ENCODE results near the gene P2RX6. TPM values are rescaled to one million over a fixed set of nuclear protein-coding genes. Genes with fewer than 3 reads are reported as not detected.
"Not testable (repeated sequence)": the region's sequence is repeated elsewhere in the genome, so short reads cannot be mapped to it uniquely, and the experiment has no call there.

Gene P2RX6
- total RNA-seq (19.8 TPM), polyA plus RNA-seq (ENCODE audit: insufficient read depth in 1 of 8, insufficient read length in 8 of 8, low replicate concordance in 1 of 8) (10 to 100 TPM; 15.3 to 29.6 (median 22.8) TPM)
- long read RNA-seq, donor 1 = 0 reads
- long read RNA-seq, donor 2 = 0 reads
- long read RNA-seq, donor 3, partial matches to known transcripts = 0 of 2 reads
- long read RNA-seq, donor 3, other reads (novel, unspliced or antisense) = 0 of 2 reads
- long read RNA-seq, donor 4, partial matches to known transcripts = 0 of 2 reads
- long read RNA-seq, donor 4, other reads (novel, unspliced or antisense) = 0 of 2 reads
- long read RNA-seq, donor 5, partial matches to known transcripts = 0 of 3 reads
- long read RNA-seq, donor 5, other reads (novel, unspliced or antisense) = 0 of 3 reads
- long read RNA-seq, donor 6, partial matches to known transcripts = 0 of 6 reads
- long read RNA-seq, donor 6, other reads (novel, unspliced or antisense) = 0 of 6 reads
- long read RNA-seq, donor 7 = 0 reads
- long read RNA-seq, donor 8, partial matches to known transcripts = 6 of 9 reads
- long read RNA-seq, donor 8, other reads (novel, unspliced or antisense) = 0 of 9 reads
- long read RNA-seq, donor 9, partial matches to known transcripts = 0 of 3 reads
- long read RNA-seq, donor 9, other reads (novel, unspliced or antisense) = 0 of 3 reads
- long read RNA-seq, donor 10, partial matches to known transcripts = 0 of 3 reads
- long read RNA-seq, donor 10, other reads (novel, unspliced or antisense) = 0 of 3 reads
- long read RNA-seq, donor 11 = 0 reads

GRCh38 chr22:21014726-21015465 is at the start of gene P2RX6:
TSS of gene P2RX6 (plus strand) at chr22:21015165. CDS start at chr22:21015175, 10 bp downstream.
- H3K27me3 ChIP-seq (ENCODE audit: control insufficient read depth, insufficient read depth, low read length) = no peaks in the 10 kb centered on the region
- peaks cover 38% of the 10 kb centered on the region for H3K4me1 ChIP-seq (ENCODE audit: control insufficient read depth, insufficient read depth, low read length)
- peak; percentile 90 for DNase-seq
- H3K36me3 ChIP-seq (ENCODE audit: control insufficient read depth, insufficient read depth, low read length) = peaks cover 7% of the 10 kb centered on the region
- peak within 1 kb of the TSS; percentile 42 for H3K4me3 ChIP-seq (ENCODE audit: low read length)
- H3K27ac ChIP-seq (ENCODE audit: low read length) = peak within 1 kb of the TSS; percentile 66
- no peaks in the 10 kb centered on the region for H3K9me3 ChIP-seq (replicated peaks; ENCODE audit: control insufficient read depth, low read depth, low read length)
- 15% methylated on average over 8 of the region's 12 CpGs for WGBS (ENCODE audit: insufficient coverage)

- H3K9me3 ChIP-seq (replicated peaks; ENCODE audit: control insufficient read depth, low read depth, low read length) = no peaks in the 10 kb centered on the region
- DNase-seq = no peak
- H3K27ac ChIP-seq (ENCODE audit: low read length) = no peak overlapping the region
- WGBS (ENCODE audit: insufficient coverage) = 61% methylated on average over 11 of the region's 13 CpGs
- no peak overlapping the region for H3K4me3 ChIP-seq (ENCODE audit: low read length)
- no peaks in the 10 kb centered on the region for H3K36me3 ChIP-seq (ENCODE audit: control insufficient read depth, insufficient read depth, low read length)
- peaks cover 30% of the 10 kb centered on the region for H3K27me3 ChIP-seq (ENCODE audit: control insufficient read depth, insufficient read depth, low read length)
- H3K4me1 ChIP-seq (ENCODE audit: control insufficient read depth, insufficient read depth, low read length) = peaks cover 9% of the 10 kb centered on the region
These were observed 48.8 kb upstream of the P2RX6 start for GRCh38 chr22:20965888-20966855.

- no peak within 1 kb of the TSS for H3K27ac ChIP-seq (ENCODE audit: low read length)
- no peaks in the 10 kb centered on the region for H3K9me3 ChIP-seq (replicated peaks; ENCODE audit: control insufficient read depth, low read depth, low read length)
- WGBS (ENCODE audit: insufficient coverage) = 35% methylated on average over 16 of the region's 22 CpGs
- H3K27me3 ChIP-seq (ENCODE audit: control insufficient read depth, insufficient read depth, low read length) = peaks cover 30% of the 10 kb centered on the region
- no peak for DNase-seq
- H3K4me3 ChIP-seq (ENCODE audit: low read length) = no peak within 1 kb of the TSS
- no peaks in the 10 kb centered on the region for H3K36me3 ChIP-seq (ENCODE audit: control insufficient read depth, insufficient read depth, low read length)
- peaks cover 9% of the 10 kb centered on the region for H3K4me1 ChIP-seq (ENCODE audit: control insufficient read depth, insufficient read depth, low read length)
These were observed 47.9 kb upstream of the P2RX6 start, which contains the start of gene AIFM3 for GRCh38 chr22:20966883-20967696. TSS of gene AIFM3 (plus strand) at chr22:20967255. CDS start at chr22:20967945, 690 bp downstream.

- no peaks in the 10 kb centered on the region for H3K9me3 ChIP-seq (replicated peaks; ENCODE audit: control insufficient read depth, low read depth, low read length)
- peaks cover 9% of the 10 kb centered on the region for H3K4me1 ChIP-seq (ENCODE audit: control insufficient read depth, insufficient read depth, low read length)
- no peak for DNase-seq
- no peak overlapping the region for H3K27ac ChIP-seq (ENCODE audit: low read length)
- H3K36me3 ChIP-seq (ENCODE audit: control insufficient read depth, insufficient read depth, low read length) = no peaks in the 10 kb centered on the region
- H3K27me3 ChIP-seq (ENCODE audit: control insufficient read depth, insufficient read depth, low read length) = peaks cover 30% of the 10 kb centered on the region
- 29% methylated on average over 9 of the region's 19 CpGs for WGBS (ENCODE audit: insufficient coverage)
- no peak overlapping the region for H3K4me3 ChIP-seq (ENCODE audit: low read length)
These were observed 47.2 kb upstream of the P2RX6 start for GRCh38 chr22:20967697-20968211.

GRCh38 chr22:20968281-20968977 is 46.5 kb upstream of the P2RX6 start:
- 77% methylated on average over 2 of the region's 7 CpGs for WGBS (ENCODE audit: insufficient coverage)
- Histone ChIP-seq H3K27ac (ENCODE audit: low read length) (no peak overlapping the region), H3K27me3 (ENCODE audit: control insufficient read depth, insufficient read depth, low read length) (peaks cover 29% of the 10 kb centered on the region), H3K4me1 (ENCODE audit: control insufficient read depth, insufficient read depth, low read length) (peaks cover 9% of the 10 kb centered on the region), H3K9me3 (replicated peaks; ENCODE audit: control insufficient read depth, low read depth, low read length) (no peaks in the 10 kb centered on the region), H3K36me3 (ENCODE audit: control insufficient read depth, insufficient read depth, low read length) (no peaks in the 10 kb centered on the region), H3K4me3 (ENCODE audit: low read length) (no peak overlapping the region)
- DNase-seq = no peak

GRCh38 chr22:20970939-20971657 is 43.9 kb upstream of the P2RX6 start:
- no peak overlapping the region for H3K27ac ChIP-seq (ENCODE audit: low read length)
- peaks cover 6% of the 10 kb centered on the region for H3K27me3 ChIP-seq (ENCODE audit: control insufficient read depth, insufficient read depth, low read length)
- WGBS (ENCODE audit: insufficient coverage) = 17% methylated on average over 3 of the region's 4 CpGs
- H3K36me3 ChIP-seq (ENCODE audit: control insufficient read depth, insufficient read depth, low read length) = no peaks in the 10 kb centered on the region
- no peak for DNase-seq
- no peak overlapping the region for H3K4me3 ChIP-seq (ENCODE audit: low read length)
- no peaks in the 10 kb centered on the region for H3K9me3 ChIP-seq (replicated peaks; ENCODE audit: control insufficient read depth, low read depth, low read length)
- H3K4me1 ChIP-seq (ENCODE audit: control insufficient read depth, insufficient read depth, low read length) = no peaks in the 10 kb centered on the region

- H3K4me1 ChIP-seq (ENCODE audit: control insufficient read depth, insufficient read depth, low read length); H3K9me3 ChIP-seq (replicated peaks; ENCODE audit: control insufficient read depth, low read depth, low read length); DNase-seq; H3K4me3 ChIP-seq (ENCODE audit: low read length); H3K27ac ChIP-seq (ENCODE audit: low read length); H3K36me3 ChIP-seq (ENCODE audit: control insufficient read depth, insufficient read depth, low read length); H3K27me3 ChIP-seq (ENCODE audit: control insufficient read depth, insufficient read depth, low read length): not testable (repeated sequence)
- 80% methylated on average over 2 of the region's 11 CpGs for whole genome bisulfite sequencing (ENCODE audit: insufficient coverage)
These were observed 42.8 kb upstream of the P2RX6 start for GRCh38 chr22:20972014-20972694.
